DOHH2 (cell line): Measurements from ENCODE around the gene MAP7D3.

Experiments used
- H3F3A ChIP-seq: fragments of 200-600 bp; sonication (generic), shearing (Covaris generic); 2 replicates; pipeline ENCODE4 v1.6.0; 2016; ENCODE audit warnings: antibody characterized with exemption, mild to moderate bottlenecking; ENCODE audit not compliant: control insufficient read depth, insufficient read depth
- H3K27ac ChIP-seq: fragments of 200-600 bp; sonication (generic); 2 replicates; pipeline ENCODE4 v1.5.1; 2014; ENCODE audit warnings: low read depth, mild to moderate bottlenecking, low read length, moderate library complexity
- H3K27me3 ChIP-seq: fragments of 200-600 bp; sonication (generic); 2 replicates; pipeline ENCODE4 v1.6.1; 2014; ENCODE audit warnings: mild to moderate bottlenecking, low read length, mixed read lengths; ENCODE audit not compliant: control insufficient read depth
- H3K36me3 ChIP-seq: fragments of 200-600 bp; sonication (generic); 2 replicates; pipeline ENCODE4 v1.6.1; 2014; ENCODE audit warnings: mild to moderate bottlenecking, low read length, moderate library complexity, mixed read lengths; ENCODE audit not compliant: control insufficient read depth
- H3K4me1 ChIP-seq: fragments of 200-600 bp; sonication (generic); 2 replicates; pipeline ENCODE4 v1.6.1; 2014; ENCODE audit warnings: mild to moderate bottlenecking, low read length, mixed read lengths; ENCODE audit not compliant: control insufficient read depth
- H3K4me2 ChIP-seq: fragments of 200-600 bp; sonication (generic); 2 replicates; pipeline ENCODE4 v1.6.0; 2014; ENCODE audit warnings: mild to moderate bottlenecking, low read length, moderate library complexity
- H3K4me3 ChIP-seq: fragments of 200-600 bp; sonication (generic); 2 replicates; pipeline ENCODE4 v1.5.1; 2014; ENCODE audit warnings: mild to moderate bottlenecking, low read length, mixed read lengths
- H3K79me2 ChIP-seq: fragments of 200-600 bp; sonication (generic); 2 replicates; pipeline ENCODE4 v1.6.1; 2014; ENCODE audit warnings: mild to moderate bottlenecking, low read length, mixed read lengths; ENCODE audit not compliant: control insufficient read depth
- H3K9me2 ChIP-seq: fragments of 200-600 bp; sonication (generic); replicated peaks from 2 replicates; pipeline ENCODE4 v1.6.1; 2014; ENCODE audit warnings: mild to moderate bottlenecking, low read length, mixed read lengths; ENCODE audit not compliant: control insufficient read depth
- H3K9me3 ChIP-seq: fragments of 200-600 bp; sonication (generic); 2 replicates; pipeline ENCODE4 v1.6.1; 2014; ENCODE audit warnings: antibody characterized with exemption, low read length, mixed read lengths; ENCODE audit not compliant: control insufficient read depth, insufficient read depth
- H4K20me1 ChIP-seq: fragments of 200-600 bp; sonication (generic); 2 replicates; pipeline ENCODE4 v1.6.0; 2014; ENCODE audit warnings: low read depth, mild to moderate bottlenecking, antibody characterized with exemption, low read length, moderate library complexity; ENCODE audit not compliant: control insufficient read depth, insufficient read depth
- EZH2phosphoT487 ChIP-seq: fragments of 200-600 bp; sonication (generic); IDR thresholded peaks from 2 replicates; pipeline ENCODE4 v1.6.1; 2017; ENCODE audit warnings: borderline replicate concordance, mild to moderate bottlenecking, antibody characterized with exemption, low read length, moderate library complexity, mixed read lengths
- TF ChIP-seq, protein P1 (sequence below): fragments of 200-600 bp; sonication (generic); IDR thresholded peaks from one replicate; pipeline ENCODE4 v1.5.1; 2014; ENCODE audit warnings: antibody characterized with exemption, mild to moderate bottlenecking, low read depth, low read length; ENCODE audit not compliant: poor library complexity, severe bottlenecking

MAP7D3 gene

DNA sequence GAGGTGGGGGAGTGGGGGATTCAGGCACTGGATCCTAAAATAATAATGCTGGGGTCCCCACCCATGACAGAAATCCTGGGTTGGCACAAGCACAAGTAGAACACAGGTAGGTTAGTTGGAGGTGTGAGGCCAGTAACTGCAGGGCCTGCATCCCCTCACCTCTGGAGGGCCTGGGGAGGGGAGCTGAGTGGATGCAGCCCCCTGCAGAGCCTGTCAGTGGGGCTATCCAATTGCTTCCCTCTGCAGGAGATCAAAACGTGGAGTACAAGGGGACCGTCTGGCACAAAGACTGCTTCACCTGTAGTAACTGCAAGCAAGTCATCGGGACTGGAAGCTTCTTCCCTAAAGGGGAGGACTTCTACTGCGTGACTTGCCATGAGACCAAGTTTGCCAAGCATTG lies 43.7 kb downstream of the MAP7D3 start:
- 0 out of 2 replicates have a peak, but pooled peaks cover 5% of the 10 kb centered on the region for H3K27me3 ChIP-seq
- no peaks in the 10 kb centered on the region for H3K9me3 ChIP-seq
- no peak for TF ChIP-seq EZH2phosphoT487
- TF ChIP-seq, protein P1, sequence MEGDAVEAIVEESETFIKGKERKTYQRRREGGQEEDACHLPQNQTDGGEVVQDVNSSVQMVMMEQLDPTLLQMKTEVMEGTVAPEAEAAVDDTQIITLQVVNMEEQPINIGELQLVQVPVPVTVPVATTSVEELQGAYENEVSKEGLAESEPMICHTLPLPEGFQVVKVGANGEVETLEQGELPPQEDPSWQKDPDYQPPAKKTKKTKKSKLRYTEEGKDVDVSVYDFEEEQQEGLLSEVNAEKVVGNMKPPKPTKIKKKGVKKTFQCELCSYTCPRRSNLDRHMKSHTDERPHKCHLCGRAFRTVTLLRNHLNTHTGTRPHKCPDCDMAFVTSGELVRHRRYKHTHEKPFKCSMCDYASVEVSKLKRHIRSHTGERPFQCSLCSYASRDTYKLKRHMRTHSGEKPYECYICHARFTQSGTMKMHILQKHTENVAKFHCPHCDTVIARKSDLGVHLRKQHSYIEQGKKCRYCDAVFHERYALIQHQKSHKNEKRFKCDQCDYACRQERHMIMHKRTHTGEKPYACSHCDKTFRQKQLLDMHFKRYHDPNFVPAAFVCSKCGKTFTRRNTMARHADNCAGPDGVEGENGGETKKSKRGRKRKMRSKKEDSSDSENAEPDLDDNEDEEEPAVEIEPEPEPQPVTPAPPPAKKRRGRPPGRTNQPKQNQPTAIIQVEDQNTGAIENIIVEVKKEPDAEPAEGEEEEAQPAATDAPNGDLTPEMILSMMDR, result no peak
- H3K4me3 ChIP-seq, result no peak overlapping the region
- no peak overlapping the region for H3K4me2 ChIP-seq
- no peaks in the 10 kb centered on the region for H3K36me3 ChIP-seq
- H3F3A ChIP-seq, result no peaks in the 10 kb centered on the region
- peaks cover 16% of the 10 kb centered on the region for H3K4me1 ChIP-seq
- H3K9me2 ChIP-seq, result no peaks in the 10 kb centered on the region
- H4K20me1 ChIP-seq, result no peaks in the 10 kb centered on the region
- no peaks in the 10 kb centered on the region for H3K79me2 ChIP-seq
- H3K27ac ChIP-seq, result no peak overlapping the region

DNA sequence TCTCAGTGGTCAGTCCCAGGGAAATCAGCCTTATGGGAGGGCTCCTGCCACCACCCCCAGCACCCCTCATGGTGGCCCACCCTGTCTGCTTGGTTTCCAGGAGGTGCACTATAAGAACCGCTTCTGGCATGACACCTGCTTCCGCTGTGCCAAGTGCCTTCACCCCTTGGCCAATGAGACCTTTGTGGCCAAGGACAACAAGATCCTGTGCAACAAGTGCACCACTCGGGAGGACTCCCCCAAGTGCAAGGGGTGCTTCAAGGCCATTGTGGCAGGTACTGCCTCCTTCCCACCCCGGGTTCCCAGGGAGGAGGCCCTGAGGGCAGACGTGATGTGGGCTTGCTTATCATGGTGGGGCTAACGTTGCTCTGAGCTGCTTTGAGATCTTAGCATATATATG lies 44.3 kb downstream of the MAP7D3 start:
- Histone ChIP-seq H3K9me3 (no peaks in the 10 kb centered on the region), H3K27me3 (0 out of 2 replicates have a peak, but pooled peaks cover 5% of the 10 kb centered on the region), H3K9me2 (no peaks in the 10 kb centered on the region), H3K79me2 (no peaks in the 10 kb centered on the region), H3F3A (no peaks in the 10 kb centered on the region), H3K4me3 (no peak overlapping the region), H3K27ac (no peak overlapping the region), H3K36me3 (no peaks in the 10 kb centered on the region), H3K4me2 (no peak overlapping the region), H4K20me1 (no peaks in the 10 kb centered on the region), H3K4me1 (peaks cover 16% of the 10 kb centered on the region)
- TF ChIP-seq, protein P1, result no peak
- no peak for TF ChIP-seq EZH2phosphoT487

DNA sequence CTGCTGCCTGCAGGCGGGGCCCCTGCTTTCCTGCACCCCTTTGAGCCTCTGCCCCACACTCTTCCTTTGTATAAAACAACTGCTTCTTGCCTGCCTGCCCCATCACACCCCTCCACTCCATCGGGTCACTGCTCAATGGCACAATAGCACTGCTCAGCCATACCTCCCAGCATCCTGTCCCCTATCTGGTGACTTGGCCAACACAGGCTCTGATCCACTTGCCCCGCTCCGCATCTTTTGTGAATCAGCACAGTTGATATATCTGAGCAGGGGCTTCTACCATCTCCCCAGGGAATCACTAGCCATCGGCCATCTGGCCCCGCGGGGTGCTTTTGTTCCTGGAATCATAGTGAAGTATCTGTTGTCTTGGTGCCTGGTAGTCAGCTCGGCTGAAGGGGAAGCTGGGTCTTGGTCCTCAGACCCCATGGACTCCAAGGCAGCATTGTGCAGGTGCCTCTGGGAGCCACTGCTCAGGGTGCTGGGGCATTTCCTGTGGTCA lies 45.3 kb downstream of the MAP7D3 start:
- Histone ChIP-seq H3K36me3 (no peaks in the 10 kb centered on the region), H3K4me2 (no peak overlapping the region), H3K79me2 (no peaks in the 10 kb centered on the region), H3K27me3 (0 out of 2 replicates have a peak, but pooled peaks cover 5% of the 10 kb centered on the region), H3F3A (no peaks in the 10 kb centered on the region), H3K27ac (no peak overlapping the region), H3K9me2 (no peaks in the 10 kb centered on the region), H3K4me3 (no peak overlapping the region), H3K9me3 (no peaks in the 10 kb centered on the region), H4K20me1 (no peaks in the 10 kb centered on the region), H3K4me1 (peaks cover 13% of the 10 kb centered on the region)
- TF ChIP-seq, protein P1, result no peak
- TF ChIP-seq EZH2phosphoT487, result no peak
